ENCODE results near the gene TRAPPC3.

The TRAPPC3 gene

DNA sequence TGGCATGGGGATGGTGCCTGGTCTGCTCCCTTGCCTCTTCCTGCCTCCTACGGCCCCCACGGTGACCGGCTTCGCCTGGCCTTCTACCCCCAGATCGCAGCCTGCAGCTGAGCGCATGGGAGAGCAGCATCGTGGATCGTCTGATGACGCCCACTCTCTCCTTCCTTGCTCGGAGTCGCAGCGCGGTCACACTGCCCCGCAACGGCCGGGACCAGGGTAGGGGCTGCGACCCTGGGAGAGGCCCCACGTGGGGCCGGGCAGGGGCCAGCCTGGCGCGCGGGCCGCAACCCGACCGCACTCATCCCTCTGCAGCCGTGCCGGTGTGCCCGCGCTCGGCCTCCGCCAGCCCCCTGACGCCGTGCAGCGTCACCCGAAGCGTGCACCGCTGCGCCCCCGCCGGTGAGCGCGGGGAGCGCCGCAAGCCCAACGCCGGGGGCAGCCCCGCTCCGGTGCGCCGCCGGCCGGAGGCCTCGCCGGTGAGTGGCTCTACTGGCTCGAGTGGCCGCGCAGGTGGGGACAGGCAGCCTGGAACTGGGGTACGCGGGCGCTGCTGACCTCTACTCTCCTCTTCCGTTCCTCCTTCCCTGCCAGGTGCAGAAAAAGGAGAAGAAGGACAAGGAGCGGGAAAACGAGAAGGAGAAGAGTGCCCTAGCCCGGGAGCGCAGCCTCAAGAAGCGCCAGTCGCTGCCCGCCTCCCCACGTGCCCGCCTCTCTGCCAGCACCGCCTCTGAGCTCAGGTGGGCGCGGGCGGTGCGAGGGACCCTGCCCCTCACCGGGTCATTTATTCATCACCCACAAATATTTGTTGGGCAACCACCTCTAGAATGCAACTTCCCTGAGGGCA lies 27.0 kb upstream of the TRAPPC3 start:
- Histone ChIP-seq H3K27me3 (ENCODE audit: control insufficient read depth, insufficient read depth, low read length) (no peaks in the 10 kb centered on the region), H3K27ac (ENCODE audit: low read depth, low read length) (no peak overlapping the region), H3K4me3 (ENCODE audit: low read depth, low read length) (peak overlapping the region; percentile 40), H3K36me3 (ENCODE audit: control insufficient read depth, insufficient read depth, low read length) (peaks cover 65% of the 10 kb centered on the region), H3K9me3 (ENCODE audit: control insufficient read depth, insufficient read depth, low read depth, low read length) (no peaks in the 10 kb centered on the region), H3K4me1 (ENCODE audit: control insufficient read depth, insufficient read depth, low read length) (peaks cover 42% of the 10 kb centered on the region), H3K9ac (ENCODE audit: low read length) (peak overlapping the region; percentile 9)

DNA sequence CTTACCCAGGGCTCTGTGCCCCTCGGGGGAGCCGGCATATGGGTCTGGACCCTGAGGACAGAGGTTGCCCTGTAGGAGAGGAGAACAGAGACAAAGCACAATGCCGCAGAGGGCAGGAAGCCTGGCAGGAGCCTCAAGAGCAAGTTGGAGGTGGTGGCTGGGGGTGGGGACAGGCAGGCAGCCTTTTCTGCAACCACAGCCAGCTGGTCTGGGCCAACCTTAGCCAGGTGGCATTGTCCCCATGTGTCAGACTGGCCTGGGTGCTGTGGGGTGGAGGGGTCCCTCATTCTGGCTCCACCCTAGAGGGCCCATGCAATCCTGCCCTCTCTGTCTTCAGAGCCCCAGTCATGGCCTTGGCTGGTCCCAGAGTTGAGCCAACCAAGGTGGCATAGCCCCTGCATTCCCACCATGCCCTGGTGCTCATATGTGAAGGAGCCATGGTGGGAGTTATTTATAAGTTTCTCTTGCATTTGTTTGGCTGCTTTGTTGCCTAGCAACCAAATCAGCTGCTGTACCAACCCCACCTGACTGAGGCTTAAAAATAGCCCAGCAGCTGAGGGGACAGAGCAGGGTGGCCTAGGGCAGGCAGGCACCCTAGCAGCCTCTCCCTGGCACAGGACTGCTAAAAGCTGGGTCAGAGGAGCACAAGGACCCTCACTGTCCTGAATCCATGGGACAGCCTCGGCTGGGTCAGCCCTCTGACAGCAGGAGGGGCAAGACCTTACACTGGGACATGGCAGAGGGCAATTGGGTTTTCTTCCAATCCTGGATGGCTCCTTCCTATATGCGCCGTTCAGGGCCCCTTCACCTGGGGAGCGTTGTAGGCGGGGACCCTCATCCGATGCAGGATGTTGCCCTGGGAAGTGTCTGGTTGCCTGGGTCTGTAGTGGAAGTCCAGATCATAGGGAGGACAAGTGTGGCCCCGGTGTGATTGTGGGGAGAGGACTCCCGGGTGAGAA lies 26.1 kb upstream of the TRAPPC3 start:
- Histone ChIP-seq H3K27ac (ENCODE audit: low read depth, low read length) (no peak overlapping the region), H3K9me3 (ENCODE audit: control insufficient read depth, insufficient read depth, low read depth, low read length) (no peaks in the 10 kb centered on the region), H3K27me3 (ENCODE audit: control insufficient read depth, insufficient read depth, low read length) (no peaks in the 10 kb centered on the region), H3K9ac (ENCODE audit: low read length) (peak overlapping the region; percentile 9), H3K4me1 (ENCODE audit: control insufficient read depth, insufficient read depth, low read length) (peaks cover 42% of the 10 kb centered on the region), H3K4me3 (ENCODE audit: low read depth, low read length) (peak overlapping the region; percentile 40), H3K36me3 (ENCODE audit: control insufficient read depth, insufficient read depth, low read length) (peaks cover 66% of the 10 kb centered on the region)

DNA sequence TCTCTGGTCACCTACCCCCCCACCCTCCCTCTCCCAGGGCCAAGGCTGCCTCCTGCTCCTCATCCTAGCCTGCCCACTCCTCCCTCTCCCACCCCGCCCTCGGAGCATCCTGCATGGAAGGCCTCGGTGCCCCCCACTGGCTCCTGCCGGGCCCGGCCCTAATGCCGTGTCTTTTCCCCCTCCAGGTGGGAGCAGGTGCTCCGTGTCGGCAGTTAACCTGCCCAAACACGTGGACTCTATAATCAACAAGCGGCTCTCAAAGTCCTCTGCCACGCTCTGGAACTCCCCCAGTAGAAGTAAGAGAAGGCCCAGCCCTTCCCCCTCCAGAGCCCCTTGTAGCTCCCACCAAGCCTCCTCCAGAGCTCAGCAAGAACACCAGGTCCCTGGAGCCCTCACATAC lies 25.4 kb upstream of the TRAPPC3 start:
- no peak overlapping the region for H3K9ac ChIP-seq (ENCODE audit: low read length)
- no peak overlapping the region for H3K4me3 ChIP-seq (ENCODE audit: low read depth, low read length)
- H3K27ac ChIP-seq (ENCODE audit: low read depth, low read length): no peak overlapping the region
- peaks cover 61% of the 10 kb centered on the region for H3K36me3 ChIP-seq (ENCODE audit: control insufficient read depth, insufficient read depth, low read length)
- H3K4me1 ChIP-seq (ENCODE audit: control insufficient read depth, insufficient read depth, low read length): peaks cover 42% of the 10 kb centered on the region
- H3K9me3 ChIP-seq (ENCODE audit: control insufficient read depth, insufficient read depth, low read depth, low read length): no peaks in the 10 kb centered on the region
- H3K27me3 ChIP-seq (ENCODE audit: control insufficient read depth, insufficient read depth, low read length): no peaks in the 10 kb centered on the region

DNA sequence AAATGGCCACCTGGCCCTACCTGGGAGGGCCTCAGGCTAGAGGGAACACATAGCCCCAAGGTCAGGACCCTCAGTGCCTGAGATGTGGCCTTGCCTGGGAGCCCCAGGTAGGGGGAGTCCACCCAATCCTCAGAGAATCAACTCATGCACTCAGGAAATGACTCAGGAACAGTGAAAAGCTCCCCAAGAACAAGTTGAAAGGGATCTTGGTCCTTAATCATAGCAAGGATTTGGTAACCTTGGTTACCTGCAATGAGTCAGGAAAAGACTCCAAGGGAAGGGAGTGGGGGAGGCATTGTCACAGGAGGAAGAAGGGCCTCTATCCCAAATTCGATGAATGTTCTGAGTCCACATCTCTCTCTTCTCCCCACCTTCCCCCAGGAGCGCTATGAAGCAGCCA lies 23.7 kb upstream of the TRAPPC3 start:
- Histone ChIP-seq H3K36me3 (ENCODE audit: control insufficient read depth, insufficient read depth, low read length) (peaks cover 56% of the 10 kb centered on the region), H3K9me3 (ENCODE audit: control insufficient read depth, insufficient read depth, low read depth, low read length) (no peaks in the 10 kb centered on the region), H3K27ac (ENCODE audit: low read depth, low read length) (no peak overlapping the region), H3K27me3 (ENCODE audit: control insufficient read depth, insufficient read depth, low read length) (no peaks in the 10 kb centered on the region), H3K4me3 (ENCODE audit: low read depth, low read length) (no peak overlapping the region), H3K9ac (ENCODE audit: low read length) (no peak overlapping the region), H3K4me1 (ENCODE audit: control insufficient read depth, insufficient read depth, low read length) (peaks cover 29% of the 10 kb centered on the region)

DNA sequence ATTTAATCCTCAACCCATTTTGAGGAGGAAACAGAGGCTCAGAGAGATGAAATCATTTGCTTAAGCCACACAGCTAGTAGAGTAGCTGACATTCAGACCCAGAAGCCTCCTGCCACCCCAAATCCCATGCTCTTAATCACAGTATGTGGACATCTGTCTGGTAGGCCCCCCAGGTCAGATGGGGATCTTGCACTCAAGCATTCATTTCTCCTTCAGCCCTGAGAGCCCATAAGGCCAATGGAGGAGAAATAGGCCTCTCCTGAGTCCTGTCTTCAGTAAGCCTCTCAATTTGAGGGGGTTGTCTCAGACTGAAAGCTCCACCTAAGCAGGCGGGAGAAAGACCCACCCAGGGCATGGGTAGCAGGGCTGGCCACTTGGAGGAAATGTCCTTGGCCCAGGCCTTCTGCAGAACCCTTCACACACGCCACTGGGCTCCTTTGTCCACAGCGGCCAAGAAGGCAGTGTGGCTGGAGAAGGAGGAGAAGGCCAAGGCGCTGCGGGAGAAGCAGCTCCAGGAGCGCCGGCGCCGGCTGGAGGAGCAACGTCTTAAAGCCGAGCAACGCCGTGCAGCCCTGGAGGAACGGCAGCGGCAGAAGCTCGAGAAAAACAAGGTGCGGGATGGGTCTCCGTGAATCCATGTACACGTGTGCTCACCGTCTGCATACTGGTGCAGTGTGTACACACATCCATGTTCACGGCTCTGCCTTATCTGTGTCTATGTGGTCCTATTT lies 22.9 kb upstream of the TRAPPC3 start:
- no peaks in the 10 kb centered on the region for H3K27me3 ChIP-seq (ENCODE audit: control insufficient read depth, insufficient read depth, low read length)
- H3K9ac ChIP-seq (ENCODE audit: low read length): no peak overlapping the region
- peaks cover 22% of the 10 kb centered on the region for H3K4me1 ChIP-seq (ENCODE audit: control insufficient read depth, insufficient read depth, low read length)
- H3K36me3 ChIP-seq (ENCODE audit: control insufficient read depth, insufficient read depth, low read length): peaks cover 57% of the 10 kb centered on the region
- no peaks in the 10 kb centered on the region for H3K9me3 ChIP-seq (ENCODE audit: control insufficient read depth, insufficient read depth, low read depth, low read length)
- no peak overlapping the region for H3K27ac ChIP-seq (ENCODE audit: low read depth, low read length)
- no peak overlapping the region for H3K4me3 ChIP-seq (ENCODE audit: low read depth, low read length)

DNA sequence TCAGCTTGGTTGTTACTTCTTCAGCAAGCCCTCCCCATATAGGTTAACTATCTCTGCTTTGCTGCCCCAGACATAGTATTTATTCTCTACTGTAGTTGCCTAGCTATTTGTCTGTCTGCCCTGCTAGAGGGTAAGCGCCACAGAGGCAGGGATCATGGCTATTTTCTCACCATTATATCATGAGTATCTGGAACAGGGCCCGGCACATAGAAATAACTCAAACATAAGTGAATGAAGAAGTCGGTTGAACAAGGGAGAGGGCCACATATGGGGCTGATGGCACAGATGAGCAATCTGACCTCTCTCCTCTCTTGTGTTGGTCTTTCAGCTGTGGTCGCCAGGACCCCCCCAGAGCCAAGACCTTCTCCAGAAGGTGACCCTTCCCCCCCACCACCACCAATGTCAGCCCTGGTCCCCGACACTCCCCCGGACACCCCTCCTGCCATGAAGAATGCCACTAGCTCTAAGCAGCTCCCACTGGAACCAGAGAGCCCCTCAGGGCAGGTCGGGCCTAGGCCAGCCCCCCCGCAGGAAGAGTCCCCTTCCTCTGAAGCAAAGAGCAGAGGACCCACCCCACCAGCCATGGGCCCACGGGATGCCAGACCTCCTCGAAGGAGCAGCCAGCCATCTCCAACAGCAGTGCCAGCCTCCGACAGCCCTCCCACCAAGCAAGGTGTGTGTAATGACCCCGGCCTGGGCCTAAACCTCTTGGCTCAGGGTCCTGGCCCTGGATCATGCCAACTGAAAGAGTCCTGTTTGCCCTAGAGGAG lies 21.5 kb upstream of the TRAPPC3 start:
- Histone ChIP-seq H3K9me3 (ENCODE audit: control insufficient read depth, insufficient read depth, low read depth, low read length) (no peaks in the 10 kb centered on the region), H3K4me3 (ENCODE audit: low read depth, low read length) (no peak overlapping the region), H3K36me3 (ENCODE audit: control insufficient read depth, insufficient read depth, low read length) (peaks cover 49% of the 10 kb centered on the region), H3K4me1 (ENCODE audit: control insufficient read depth, insufficient read depth, low read length) (peaks cover 11% of the 10 kb centered on the region), H3K27ac (ENCODE audit: low read depth, low read length) (no peak overlapping the region), H3K9ac (ENCODE audit: low read length) (no peak overlapping the region), H3K27me3 (ENCODE audit: control insufficient read depth, insufficient read depth, low read length) (no peaks in the 10 kb centered on the region)

DNA sequence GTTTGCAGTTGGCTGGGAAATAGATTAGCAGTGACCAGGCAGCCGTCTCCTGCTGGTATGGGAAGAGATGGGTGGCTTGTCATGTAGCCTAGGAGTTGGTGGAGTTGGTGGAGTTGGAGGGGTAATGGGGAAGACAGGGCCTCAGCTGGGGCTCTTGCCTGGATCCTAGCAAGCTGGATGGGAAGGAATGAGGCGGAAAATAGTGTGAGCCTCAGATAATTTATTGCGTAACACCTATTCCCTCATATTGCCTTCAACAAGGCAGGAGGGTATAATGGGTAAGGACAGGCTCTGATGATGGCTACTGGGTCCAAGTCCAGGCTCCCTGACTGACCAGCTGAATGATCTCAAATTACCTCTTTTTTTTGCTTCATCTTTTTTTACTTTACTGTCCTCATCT lies 19.2 kb upstream of the TRAPPC3 start:
- peaks cover 37% of the 10 kb centered on the region for H3K36me3 ChIP-seq (ENCODE audit: control insufficient read depth, insufficient read depth, low read length)
- no peak overlapping the region for H3K27ac ChIP-seq (ENCODE audit: low read depth, low read length)
- H3K9ac ChIP-seq (ENCODE audit: low read length): no peak overlapping the region
- H3K4me1 ChIP-seq (ENCODE audit: control insufficient read depth, insufficient read depth, low read length): no peaks in the 10 kb centered on the region
- no peaks in the 10 kb centered on the region for H3K9me3 ChIP-seq (ENCODE audit: control insufficient read depth, insufficient read depth, low read depth, low read length)
- H3K27me3 ChIP-seq (ENCODE audit: control insufficient read depth, insufficient read depth, low read length): no peaks in the 10 kb centered on the region
- H3K4me3 ChIP-seq (ENCODE audit: low read depth, low read length): no peak overlapping the region

DNA sequence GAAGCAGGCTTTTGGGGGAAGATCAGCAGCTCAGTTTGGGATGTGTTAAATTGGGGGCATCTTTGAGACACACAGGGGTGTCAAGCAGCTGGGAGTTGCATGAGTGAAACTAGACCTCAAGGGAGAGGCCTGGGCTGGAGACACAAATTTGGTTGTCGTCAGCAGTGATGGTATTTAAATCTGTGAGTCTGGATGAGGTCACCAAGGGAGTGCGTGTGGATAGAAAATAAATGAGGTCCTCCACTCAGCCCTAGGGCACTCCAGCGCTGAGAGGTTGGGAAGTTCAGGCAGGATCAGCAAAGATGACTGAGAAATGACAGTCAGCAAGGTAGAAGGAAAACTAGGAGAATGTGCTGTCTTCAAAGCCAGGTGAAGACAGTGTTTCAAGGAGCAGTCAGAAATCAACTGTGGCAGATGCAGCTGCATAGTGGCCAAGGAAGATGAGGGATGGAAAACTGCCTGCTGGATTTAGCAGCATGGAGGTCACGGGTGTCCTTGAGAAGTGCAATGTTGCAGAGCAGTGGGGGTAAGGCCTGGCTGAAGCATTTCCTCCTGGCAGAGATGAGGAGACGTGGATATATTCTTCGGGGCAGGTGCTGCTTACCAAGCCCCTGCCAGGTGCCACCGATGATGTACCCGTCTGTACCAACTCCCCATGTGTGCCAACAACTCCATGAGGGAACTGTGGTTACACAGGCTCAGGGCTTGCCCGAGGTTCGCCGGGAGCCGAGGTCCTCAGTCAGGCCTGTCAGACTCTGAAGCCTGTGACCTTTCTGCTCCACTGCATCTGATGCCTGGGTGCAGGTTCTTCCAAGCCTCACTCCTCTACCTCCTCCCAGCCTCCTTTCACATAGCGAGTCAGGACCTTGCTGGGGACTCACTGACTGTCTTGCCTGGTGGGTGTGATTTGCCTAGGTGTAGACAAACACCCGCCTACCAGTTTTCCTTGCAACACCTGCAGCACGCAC lies 17.9 kb upstream of the TRAPPC3 start:
- Histone ChIP-seq H3K4me3 (ENCODE audit: low read depth, low read length) (no peak overlapping the region), H3K27ac (ENCODE audit: low read depth, low read length) (no peak overlapping the region), H3K36me3 (ENCODE audit: control insufficient read depth, insufficient read depth, low read length) (peaks cover 24% of the 10 kb centered on the region), H3K4me1 (ENCODE audit: control insufficient read depth, insufficient read depth, low read length) (peaks cover under 1% of the 10 kb centered on the region; the same call in 1 of the 2 replicates), H3K9ac (ENCODE audit: low read length) (no peak overlapping the region), H3K27me3 (ENCODE audit: control insufficient read depth, insufficient read depth, low read length) (no peaks in the 10 kb centered on the region), H3K9me3 (ENCODE audit: control insufficient read depth, insufficient read depth, low read depth, low read length) (no peaks in the 10 kb centered on the region)

DNA sequence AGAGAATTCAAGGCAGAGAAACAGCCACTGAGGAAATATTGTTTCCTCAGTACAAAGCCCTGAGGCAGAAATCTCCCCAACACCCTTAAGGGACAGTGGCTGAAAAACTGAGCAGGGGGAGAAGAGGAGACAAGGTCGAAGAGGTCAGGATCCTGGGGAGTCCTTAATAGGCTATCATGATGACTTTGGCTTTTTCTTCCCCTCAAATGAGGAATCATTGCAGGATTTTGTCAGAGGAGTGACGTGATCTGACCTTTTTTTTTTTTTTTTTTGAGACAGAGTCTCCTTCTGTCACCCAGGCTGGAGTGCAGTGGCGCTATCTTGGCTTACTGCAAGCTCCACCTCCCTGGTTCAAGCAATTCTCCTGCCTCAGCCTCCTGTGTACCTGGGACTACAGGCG lies 16.9 kb upstream of the TRAPPC3 start:
- H3K4me3 ChIP-seq (ENCODE audit: low read depth, low read length): no peak overlapping the region
- peaks cover 15% of the 10 kb centered on the region for H3K36me3 ChIP-seq (ENCODE audit: control insufficient read depth, insufficient read depth, low read length)
- H3K27ac ChIP-seq (ENCODE audit: low read depth, low read length): no peak overlapping the region
- H3K9me3 ChIP-seq (ENCODE audit: control insufficient read depth, insufficient read depth, low read depth, low read length): no peaks in the 10 kb centered on the region
- no peak overlapping the region for H3K9ac ChIP-seq (ENCODE audit: low read length)
- no peaks in the 10 kb centered on the region for H3K27me3 ChIP-seq (ENCODE audit: control insufficient read depth, insufficient read depth, low read length)
- H3K4me1 ChIP-seq (ENCODE audit: control insufficient read depth, insufficient read depth, low read length): peaks cover 11% of the 10 kb centered on the region

Measured in HUES6 (cell line).